ENCODE results near the gene TSPAN1. TPM values are rescaled to one million over a fixed set of nuclear protein-coding genes. Genes with fewer than 3 reads are reported as not detected.

The TSPAN1 gene
- total and polyA plus RNA-seq, 2 of the 13 experiments (the other 11 are each of a cell fraction or from before 2014, with no cell fraction given), result 1.7 to 2.9 TPM

DNA sequence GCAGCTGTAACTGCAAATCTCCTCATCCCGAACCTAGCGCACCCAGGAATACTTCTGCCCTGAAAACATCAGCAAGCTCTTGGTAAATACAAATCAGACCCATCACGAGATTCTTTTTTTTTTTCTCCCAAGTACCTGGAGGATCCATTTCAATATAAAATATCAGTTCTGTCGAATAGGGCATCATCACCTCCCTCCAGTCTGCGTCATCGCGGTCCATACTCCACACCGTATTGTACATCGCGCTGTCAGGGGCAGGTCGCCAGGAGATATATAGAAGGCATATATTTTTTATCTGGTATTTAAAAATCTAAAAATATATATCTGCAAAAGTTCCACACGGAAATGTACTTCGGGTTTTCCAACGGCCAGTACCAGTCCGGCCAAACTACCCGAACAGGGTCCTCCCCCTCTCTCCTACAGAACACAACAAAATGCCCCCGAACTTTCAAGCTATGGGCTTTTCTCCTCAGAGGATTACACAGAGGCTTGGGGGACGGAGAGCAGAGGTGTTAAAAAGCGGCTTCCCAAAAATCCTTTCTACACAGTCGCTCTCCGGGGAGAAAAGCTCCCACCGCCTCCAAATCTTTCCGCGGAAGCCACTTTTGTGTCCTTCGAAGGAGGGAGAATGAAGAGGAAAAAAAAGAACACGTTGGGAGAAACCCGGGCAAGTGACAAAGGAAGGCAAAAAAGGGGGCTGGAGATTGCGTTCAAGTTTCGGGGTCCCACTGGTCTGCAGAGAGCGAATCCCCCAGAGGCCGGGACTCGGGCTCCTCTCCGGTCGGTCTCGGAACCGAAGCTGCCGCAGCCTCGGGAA is 43.0 kb upstream of the TSPAN1 start (continued):
- no peak for TF ChIP-seq PAXIP1 (CRISPR knock-in tag; conservative IDR thresholded peaks at IDR 0.05)

- in situ Hi-C loops (cut with HindIII; ENCODE audit: extremely low pct_ligation_motif_present, low pct_unique_long_range_greater_than_20kb), result no loop called here
- Histone ChIP-seq H2AFZ (ENCODE audit: low read length) (peak within 1 kb of the TSS; percentile 83), H3K4me3 (replicated peaks in 1 of 3; ENCODE audit: insufficient read depth in 1 of 3, low read depth in 2 of 3, low read length in 3 of 3) (peak within 1 kb of the TSS; percentile 54 to 74 (median 70)), H3K27ac (ENCODE audit: extremely low read length, insufficient read depth, low read length) (peak within 1 kb of the TSS; percentile 81), H4K20me1 (ENCODE audit: insufficient read depth, low read length) (no peaks in the 10 kb centered on the region), H3K36me3 (replicated peaks in 1 of 2; ENCODE audit: control insufficient read depth in 1 of 2, insufficient read depth in 2 of 2, low read length in 2 of 2) (no peaks in the 10 kb centered on the region), H3K4me1 (ENCODE audit: insufficient read depth, low read length) (peaks cover 30% of the 10 kb centered on the region), H3K27me3 (ENCODE audit: control insufficient read depth in 1 of 2, insufficient read depth in 2 of 2, low read length in 2 of 2) (peaks cover 2 to 16% of the 10 kb centered on the region in 2 experiments; a peak in 3 of 5 replicates), H3K9me3 (ENCODE audit: low read length) (no peaks in the 10 kb centered on the region), H3K9ac (ENCODE audit: insufficient read depth, low read depth, low read length) (peak within 1 kb of the TSS; percentile 72), H3K4me2 (ENCODE audit: low read depth, low read length) (peak within 1 kb of the TSS; percentile 87), H3K79me2 (ENCODE audit: insufficient read depth, low read length) (peaks cover 4% of the 10 kb centered on the region)
- ATAC-seq (peak; percentile 96), FAIRE-seq (peak; percentile 62), DNase-seq (ENCODE audit: low spot score) (peak; percentile 91)
- WGBS (ENCODE audit: low lambda C conversion rate), result under 1% methylated on average over 25 of the region's 55 CpGs
- ChIA-PET POLR2A (interaction anchor here (0.7 to 1.3 kb wide), 6 partner anchors 9 to 114 kb away, joined by 3 to 6 read pairs (median 4); partner anchors contain the start of gene POMGNT1), CTCF (ENCODE audit: low intra/inter-chr PET ratio, low total read pairs) (no interaction called here)
- BruUV-seq (replicated peaks), result no TSS peak
- intact Hi-C loops (cut with micrococcal nuclease; ENCODE audit: unreplicated experiment), result no loop called here
- TF ChIP-seq ADNP (CRISPR knock-in tag; IDR thresholded peaks at IDR 0.05), result no peak
- peak; percentile 89 for TF ChIP-seq HMGXB3 (CRISPR knock-in tag; IDR thresholded peaks at IDR 0.05; ENCODE audit: borderline replicate concordance)
- TF ChIP-seq RAD51 (IDR thresholded peaks at IDR 0.05; ENCODE audit: borderline replicate concordance), result no peak
- peak; percentile 91 for TF ChIP-seq STAT5B (CRISPR knock-in tag; IDR thresholded peaks at IDR 0.05)
- TF ChIP-seq ZNF614 (CRISPR knock-in tag; IDR thresholded peaks at IDR 0.05; ENCODE audit: borderline replicate concordance), result peak; percentile 97; the same call in 1 of the 2 replicates
- TF ChIP-seq, protein P1, sequence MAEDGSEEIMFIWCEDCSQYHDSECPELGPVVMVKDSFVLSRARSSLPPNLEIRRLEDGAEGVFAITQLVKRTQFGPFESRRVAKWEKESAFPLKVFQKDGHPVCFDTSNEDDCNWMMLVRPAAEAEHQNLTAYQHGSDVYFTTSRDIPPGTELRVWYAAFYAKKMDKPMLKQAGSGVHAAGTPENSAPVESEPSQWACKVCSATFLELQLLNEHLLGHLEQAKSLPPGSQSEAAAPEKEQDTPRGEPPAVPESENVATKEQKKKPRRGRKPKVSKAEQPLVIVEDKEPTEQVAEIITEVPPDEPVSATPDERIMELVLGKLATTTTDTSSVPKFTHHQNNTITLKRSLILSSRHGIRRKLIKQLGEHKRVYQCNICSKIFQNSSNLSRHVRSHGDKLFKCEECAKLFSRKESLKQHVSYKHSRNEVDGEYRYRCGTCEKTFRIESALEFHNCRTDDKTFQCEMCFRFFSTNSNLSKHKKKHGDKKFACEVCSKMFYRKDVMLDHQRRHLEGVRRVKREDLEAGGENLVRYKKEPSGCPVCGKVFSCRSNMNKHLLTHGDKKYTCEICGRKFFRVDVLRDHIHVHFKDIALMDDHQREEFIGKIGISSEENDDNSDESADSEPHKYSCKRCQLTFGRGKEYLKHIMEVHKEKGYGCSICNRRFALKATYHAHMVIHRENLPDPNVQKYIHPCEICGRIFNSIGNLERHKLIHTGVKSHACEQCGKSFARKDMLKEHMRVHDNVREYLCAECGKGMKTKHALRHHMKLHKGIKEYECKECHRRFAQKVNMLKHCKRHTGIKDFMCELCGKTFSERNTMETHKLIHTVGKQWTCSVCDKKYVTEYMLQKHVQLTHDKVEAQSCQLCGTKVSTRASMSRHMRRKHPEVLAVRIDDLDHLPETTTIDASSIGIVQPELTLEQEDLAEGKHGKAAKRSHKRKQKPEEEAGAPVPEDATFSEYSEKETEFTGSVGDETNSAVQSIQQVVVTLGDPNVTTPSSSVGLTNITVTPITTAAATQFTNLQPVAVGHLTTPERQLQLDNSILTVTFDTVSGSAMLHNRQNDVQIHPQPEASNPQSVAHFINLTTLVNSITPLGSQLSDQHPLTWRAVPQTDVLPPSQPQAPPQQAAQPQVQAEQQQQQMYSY (CRISPR knock-in tag; IDR thresholded peaks at IDR 0.05), result peak; percentile 83; the same call in 1 of the 2 replicates
- TF ChIP-seq SP1 (IDR thresholded peaks at IDR 0.05), result no peak
- TF ChIP-seq SP1 (CRISPR knock-in tag; IDR thresholded peaks at IDR 0.05), result peak; percentile 65
Measured at GRCh38 chr1:46132529-46133180, 42.2 kb upstream of the TSPAN1 start, which contains the start of gene PIK3R3. PIK3R3 (minus strand) TSS chr1:46132629; CDS start chr1:46131952, 677 bp downstream.

All from HepG2 (cell line).